GM19467 (cell line): ENCODE measurements around the gene NEU3.
"Not testable (repeated sequence)": the region's sequence is repeated elsewhere in the genome, so short reads cannot be mapped to it uniquely, and the experiment has no call there.

Experiments used
- ATAC-seq: cut with Tn5 transposase; IDR thresholded peaks from one replicate; pipeline ENCODE4 v1.9.1; 2021; ENCODE audit warnings: mild to moderate bottlenecking, moderate library complexity; ENCODE audit not compliant: unreplicated experiment

Gene NEU3, protein sequence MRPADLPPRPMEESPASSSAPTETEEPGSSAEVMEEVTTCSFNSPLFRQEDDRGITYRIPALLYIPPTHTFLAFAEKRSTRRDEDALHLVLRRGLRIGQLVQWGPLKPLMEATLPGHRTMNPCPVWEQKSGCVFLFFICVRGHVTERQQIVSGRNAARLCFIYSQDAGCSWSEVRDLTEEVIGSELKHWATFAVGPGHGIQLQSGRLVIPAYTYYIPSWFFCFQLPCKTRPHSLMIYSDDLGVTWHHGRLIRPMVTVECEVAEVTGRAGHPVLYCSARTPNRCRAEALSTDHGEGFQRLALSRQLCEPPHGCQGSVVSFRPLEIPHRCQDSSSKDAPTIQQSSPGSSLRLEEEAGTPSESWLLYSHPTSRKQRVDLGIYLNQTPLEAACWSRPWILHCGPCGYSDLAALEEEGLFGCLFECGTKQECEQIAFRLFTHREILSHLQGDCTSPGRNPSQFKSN

DNA sequence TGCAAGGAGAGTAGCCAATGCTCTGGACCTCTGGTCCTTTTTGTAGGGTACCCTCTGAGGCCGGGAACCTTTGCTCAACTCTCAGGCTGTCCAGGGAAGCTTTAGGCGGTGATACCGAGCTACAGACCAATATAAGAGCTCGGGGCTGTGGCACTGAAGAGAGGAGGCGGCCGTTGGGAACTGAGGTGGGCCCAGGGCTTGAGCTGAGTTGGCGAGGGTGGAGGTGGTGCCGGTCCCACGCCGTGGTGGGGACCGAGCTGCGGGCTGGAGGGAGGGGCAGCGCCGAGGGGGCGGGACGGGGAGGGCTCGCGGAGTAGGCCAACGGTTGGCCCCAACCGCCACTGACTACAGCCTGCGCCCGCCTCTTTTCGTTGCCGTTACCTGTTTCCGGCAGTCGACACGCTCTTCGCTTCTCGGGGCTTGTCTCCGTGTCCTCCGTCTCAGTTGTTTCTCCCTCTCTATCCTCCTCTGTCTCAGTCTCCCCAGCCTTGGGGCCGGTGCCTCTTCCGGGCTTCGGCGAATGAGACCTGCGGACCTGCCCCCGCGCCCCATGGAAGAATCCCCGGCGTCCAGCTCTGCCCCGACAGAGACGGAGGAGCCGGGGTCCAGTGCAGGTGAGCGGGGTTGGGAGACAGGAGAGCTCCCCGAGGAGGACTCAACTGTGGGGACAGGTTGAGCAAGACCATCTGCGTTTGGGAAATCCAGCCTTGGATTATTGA, at the start of gene NEU3:
TSS of gene NEU3 (plus strand) at position 393 of the 719 bp plus-strand sequence. CDS start at position 521, 128 bp downstream.
- ATAC-seq: peak; percentile 82

DNA sequence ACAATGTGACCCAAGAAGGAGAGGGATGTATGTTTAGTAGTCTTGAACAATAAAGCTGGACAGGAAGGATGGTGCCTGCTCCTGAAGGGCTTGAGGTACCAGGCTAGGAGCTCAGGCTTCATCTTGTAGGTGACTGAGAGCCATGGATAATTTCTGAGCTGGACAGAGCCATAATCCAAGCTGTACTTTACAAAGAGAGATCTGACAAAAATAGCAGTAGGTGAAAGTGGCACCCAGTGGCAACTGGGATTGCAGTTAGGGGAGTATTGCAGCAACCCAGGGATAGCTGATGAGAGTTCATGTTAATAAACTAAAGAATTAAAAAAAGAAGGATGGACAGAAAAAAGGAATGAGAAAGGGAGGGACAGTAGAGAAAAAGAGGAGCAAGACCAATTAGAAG, 47.2 kb upstream of the NEU3 start:
- ATAC-seq: no peak

DNA sequence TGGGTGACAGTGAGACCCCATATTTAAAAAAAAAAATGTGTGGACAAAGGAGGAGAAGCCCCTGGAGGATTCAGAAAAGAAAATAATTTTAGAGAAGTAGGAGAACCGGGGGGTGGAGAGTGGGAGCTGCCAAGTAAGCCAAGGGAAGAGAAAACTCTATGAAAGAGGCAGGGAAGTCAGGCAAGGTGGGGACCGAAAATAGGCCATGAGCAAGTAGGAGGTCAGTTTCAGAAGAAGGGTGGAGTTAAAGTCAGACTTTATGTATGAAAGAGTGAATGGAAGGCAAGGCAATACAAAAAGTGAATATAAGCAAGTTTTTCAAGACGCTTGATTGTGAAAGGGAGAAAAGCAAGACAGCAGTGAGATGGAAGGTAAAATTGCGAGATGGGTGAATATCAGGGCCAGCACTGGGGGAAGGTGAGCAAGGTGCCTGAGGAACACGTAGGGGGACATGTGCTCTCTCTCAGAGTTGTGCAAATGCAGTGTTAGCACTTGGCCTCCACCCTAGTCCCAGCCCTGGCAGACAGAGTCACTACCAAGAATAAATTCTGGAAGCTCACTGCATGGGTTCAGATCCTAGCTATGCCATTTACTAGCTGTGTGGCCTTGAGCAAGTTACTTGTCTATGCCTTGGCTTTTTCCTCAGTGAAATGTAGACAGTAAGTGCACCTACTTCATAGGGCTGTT, 46.5 kb upstream of the NEU3 start:
- no peak for ATAC-seq

GRCh38 chr11:74948546-74948897, 40.2 kb upstream of the NEU3 start:
- peak; percentile 6 for ATAC-seq

DNA sequence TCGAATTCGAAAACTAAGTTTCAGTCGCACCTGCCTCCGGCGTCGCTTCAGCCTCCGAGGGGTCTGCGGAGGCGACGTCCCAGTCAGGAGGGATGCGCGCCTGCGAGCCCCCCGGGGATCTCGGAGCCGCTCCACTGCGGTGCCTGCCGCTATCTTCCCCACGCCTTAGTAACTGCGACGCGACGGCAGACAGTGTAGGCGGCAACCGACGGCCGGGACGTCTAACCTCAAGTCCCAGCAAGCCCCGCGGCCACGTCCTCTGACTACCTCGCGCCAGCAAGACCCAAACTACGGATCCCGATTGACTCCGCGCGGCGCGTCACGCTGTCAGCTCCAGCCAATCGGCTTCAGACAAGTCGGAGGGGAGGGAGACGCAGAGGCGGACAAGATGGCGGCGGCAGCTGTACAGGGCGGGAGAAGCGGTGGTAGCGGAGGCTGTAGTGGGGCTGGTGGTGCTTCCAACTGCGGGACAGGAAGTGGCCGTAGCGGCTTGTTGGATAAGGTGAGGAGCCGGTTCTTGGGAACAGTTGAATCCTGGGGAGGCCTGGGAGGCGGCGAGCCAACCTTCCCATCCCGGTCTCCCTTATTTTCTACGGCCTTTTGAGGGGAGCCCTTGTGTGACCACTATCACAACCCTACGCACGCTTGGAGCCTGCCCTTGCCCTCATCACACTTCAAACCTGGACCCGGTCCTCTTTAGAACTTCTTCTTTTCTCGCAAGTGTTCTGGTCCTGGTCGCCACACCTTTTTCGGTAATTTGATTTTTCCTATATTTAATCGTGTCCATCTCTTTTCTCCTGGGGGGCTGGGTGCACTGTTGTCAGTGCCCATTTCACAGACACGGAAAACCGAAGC, 39.6 kb upstream of the NEU3 start, which contains the start of the genes SPCS2 and XRRA1:
TSS of gene SPCS2 (plus strand) at position 369 of the 855 bp plus-strand sequence. CDS start at position 389, 20 bp downstream.
TSS of gene XRRA1 (minus strand) at position 194 of the 855 bp plus-strand sequence. CDS start 8,213 bp downstream, outside the sequence.
- ATAC-seq: peak; percentile 83

DNA sequence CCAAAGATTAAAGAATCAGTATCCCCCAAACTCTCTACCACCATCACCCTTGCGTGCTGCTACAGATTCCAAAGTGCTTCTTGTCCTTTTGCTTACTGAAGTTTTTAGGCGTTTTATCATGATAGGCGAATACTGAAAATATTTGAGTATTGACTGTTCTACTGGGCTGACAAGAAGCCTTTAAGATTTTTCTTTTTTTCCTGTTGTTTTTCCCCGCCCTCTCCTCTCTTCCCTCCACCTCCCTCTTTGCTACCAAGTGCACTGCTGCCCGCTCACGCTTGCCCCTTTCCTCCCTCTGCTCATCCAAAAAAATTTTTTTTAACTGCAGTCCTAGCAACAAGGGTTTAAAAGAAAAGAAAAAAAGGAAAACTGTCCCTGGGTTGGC, 39.0 kb upstream of the NEU3 start:
- ATAC-seq: no peak

DNA sequence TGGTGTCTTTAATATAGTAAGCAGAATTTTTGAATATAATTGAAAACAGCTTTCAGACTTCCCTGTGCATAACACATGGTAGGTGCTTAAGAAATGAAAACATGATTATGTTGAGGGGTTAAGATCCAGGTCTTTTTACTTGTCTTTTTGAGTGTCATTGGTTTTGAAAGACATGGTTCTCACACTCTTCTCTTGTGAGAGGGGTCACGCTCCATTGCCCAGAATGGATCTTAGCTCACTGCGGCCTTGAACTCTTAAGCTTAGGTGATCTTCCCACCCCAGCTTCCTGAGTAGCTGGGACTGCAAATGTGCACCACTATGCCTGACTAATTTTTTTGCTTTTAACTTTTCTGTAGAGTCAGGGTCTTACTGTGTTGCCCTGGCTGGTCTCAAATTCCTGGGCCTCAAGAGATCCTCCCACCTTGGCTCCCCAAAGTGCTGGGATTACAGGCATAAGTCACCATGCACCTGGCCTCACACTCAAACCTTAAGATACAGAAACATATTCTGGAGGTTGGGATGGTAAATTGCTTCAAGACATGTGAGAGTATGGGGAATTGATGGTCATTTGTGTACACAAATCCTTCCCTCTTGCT, 38.3 kb upstream of the NEU3 start:
- no peak for ATAC-seq

DNA sequence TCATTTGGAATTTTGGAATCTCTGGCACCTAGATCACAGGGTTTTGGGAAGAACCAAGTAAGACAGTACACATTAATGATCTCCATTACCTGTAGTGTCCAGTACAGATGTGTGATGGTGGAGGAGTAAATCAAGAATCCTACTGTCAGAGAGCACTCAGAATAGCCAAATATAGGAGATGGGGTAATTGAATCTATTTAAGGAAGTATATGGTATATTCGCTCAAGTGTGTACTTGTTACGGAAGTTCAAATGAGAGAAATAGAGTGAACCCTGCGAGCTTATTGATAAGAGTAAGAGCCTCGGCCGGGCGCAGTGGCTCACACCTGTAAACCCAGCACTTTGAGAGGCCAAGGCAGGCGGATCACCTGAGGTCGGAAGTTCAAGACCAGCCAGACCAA, 37.5 kb upstream of the NEU3 start:
- ATAC-seq: no peak

DNA sequence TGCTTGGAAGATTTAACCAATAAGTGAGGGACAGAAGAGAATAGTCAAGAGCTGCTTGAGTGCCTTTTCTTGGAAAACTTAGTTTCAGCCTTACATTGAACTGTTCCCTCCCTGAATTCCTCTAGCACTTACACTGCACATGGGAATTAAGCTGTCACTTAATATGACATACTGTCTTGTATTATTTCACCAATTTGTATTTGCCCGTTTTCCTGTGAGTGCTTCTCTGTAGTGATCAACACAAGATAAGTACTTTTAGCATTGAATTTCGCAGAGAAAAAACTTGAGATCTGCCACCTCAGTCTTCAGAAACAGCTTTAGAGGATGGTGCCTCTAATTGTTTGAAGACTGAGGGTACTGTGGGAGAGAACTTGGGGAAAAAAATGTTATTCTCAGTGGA, 36.0 kb upstream of the NEU3 start:
- ATAC-seq: no peak

- ATAC-seq: no peak
Observed at GRCh38 chr11:74953451-74953850, 35.3 kb upstream of the NEU3 start.

- ATAC-seq: no peak
Observed at GRCh38 chr11:74954199-74954598, 34.5 kb upstream of the NEU3 start.

DNA sequence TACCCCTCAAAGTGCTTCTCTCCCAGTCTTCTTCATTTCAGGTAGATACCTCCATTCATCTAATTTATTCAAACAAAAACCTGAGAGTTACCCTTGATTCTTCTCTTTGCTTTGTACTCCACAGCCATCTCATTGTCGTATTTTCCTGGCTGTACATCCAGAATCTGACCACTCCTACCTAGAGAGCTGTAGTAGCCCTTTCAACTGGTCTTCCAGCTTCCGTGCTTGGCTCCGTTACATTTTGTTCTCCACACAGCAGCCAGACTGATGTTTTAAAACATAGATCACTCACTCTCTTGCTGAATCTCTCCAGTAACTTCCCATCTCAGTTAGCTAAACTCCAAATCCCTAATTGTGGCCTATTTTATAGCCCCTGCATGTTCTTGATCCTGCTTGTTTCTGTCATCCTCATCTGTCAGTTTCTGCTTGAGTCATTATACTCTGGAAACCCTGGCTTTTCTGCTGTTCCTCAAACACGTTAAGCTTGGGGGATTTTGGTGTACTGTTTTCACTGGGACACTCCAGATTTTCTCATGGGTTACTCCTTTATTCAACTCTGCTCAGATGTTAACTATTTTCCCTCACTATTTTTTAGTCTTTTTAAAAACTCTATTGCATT, 32.2 kb upstream of the NEU3 start:
- ATAC-seq: no peak

DNA sequence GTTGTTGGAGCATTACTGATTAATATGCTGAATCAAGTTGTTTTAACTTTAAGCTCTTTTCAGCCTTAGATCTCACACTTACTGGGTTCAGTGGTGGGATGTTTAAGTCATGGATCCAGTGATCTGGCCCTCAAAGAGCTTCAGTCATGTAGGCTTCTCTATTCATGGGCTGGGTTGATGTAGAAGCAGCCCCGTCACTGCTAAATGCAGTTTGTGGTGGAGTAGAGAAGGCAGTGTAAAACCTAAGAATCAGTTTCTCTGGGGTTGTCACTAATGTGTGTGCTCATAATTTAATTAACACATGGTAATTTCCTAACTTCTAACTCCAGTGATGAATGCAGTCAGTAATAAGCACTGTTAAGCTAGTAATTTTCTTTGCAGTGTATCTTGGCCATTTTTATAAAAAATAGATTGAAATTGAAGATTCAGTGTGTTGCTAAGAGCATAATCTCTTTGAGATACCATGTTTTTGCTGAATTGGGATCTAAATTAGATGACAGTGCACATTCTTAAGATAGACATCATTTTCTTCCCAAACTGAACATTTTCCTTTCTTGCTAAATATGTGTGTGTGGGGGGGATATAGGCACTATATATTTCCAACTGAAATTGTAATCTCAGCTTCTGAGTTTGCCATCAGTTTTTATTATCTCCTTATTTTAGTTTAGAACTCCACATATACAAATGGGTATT, 30.6 kb upstream of the NEU3 start:
- no peak for ATAC-seq

- ATAC-seq: not testable (repeated sequence)
Observed at GRCh38 chr11:74960128-74960527, 28.6 kb upstream of the NEU3 start.

- no peak for ATAC-seq
Observed at GRCh38 chr11:74966651-74967050, 22.1 kb upstream of the NEU3 start.

DNA sequence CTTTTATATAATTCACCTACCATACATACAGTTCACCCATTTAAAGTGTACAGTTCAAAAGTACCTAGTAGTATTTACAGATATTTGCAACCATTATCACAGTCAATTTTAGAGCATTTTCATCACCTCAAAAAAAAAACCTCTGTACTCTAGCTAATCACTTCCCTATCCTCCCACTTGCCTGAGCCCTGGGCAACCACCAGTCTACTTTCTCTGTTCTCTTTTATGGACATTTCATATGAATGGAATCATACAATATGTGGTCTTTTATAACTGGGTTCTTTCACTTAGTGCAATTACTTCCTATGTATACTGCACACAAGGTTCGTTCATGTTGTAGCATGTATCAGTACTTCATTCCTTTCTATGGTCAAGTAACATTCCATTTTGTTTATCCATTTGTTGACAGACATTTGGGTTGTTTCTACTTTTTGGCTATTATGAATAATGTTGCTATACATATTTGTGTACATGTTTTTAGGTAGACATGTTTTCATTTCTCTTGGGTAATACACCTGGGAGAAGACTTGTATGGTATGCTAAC, 17.8 kb upstream of the NEU3 start:
- ATAC-seq: no peak

GRCh38 chr11:74971424-74971823, 17.3 kb upstream of the NEU3 start:
- ATAC-seq: no peak

GRCh38 chr11:74978041-74978440, 10.7 kb upstream of the NEU3 start:
- ATAC-seq: no peak

GRCh38 chr11:74980634-74981033, 8.1 kb upstream of the NEU3 start:
- no peak for ATAC-seq
